Gastroesophageal sphincter (tissue), 4 donors: ENCODE measurements around the gene BIRC6. TPM values are rescaled to one million over a fixed set of nuclear protein-coding genes. Genes with fewer than 3 reads are reported as not detected.

Experiments used
- ATAC-seq: fragments of 150-250 bp; one replicate; pipeline ENCODE4 v1.9.1; 2016; ENCODE audit warnings: mild to moderate bottlenecking, moderate library complexity
- H3K27ac ChIP-seq, 4 donors: fragments of 200-600 bp; sonication (generic) in 3 of 4; 1 replicate in 3 of 4; 2 replicates in 1 of 4; pipeline ENCODE4 v1.5.1; 2016 to 2019
- H3K27me3 ChIP-seq: fragments of 200-600 bp; sonication (generic); one replicate; pipeline ENCODE4 v1.5.1; 2019
- H3K36me3 ChIP-seq, 2 donors: fragments of 200-600 bp; sonication (generic); one replicate each; pipeline ENCODE4 v1.5.1; 2019; ENCODE audit warnings: control low read depth in 1 of 2
- H3K4me1 ChIP-seq, 3 donors: fragments of 200-600 bp; sonication (generic); 1 replicate in 2 of 3; 2 replicates in 1 of 3; pipeline ENCODE4 v1.5.1; 2016 to 2019; ENCODE audit warnings: control low read depth in 2 of 3
- H3K4me3 ChIP-seq, 2 donors: fragments of 200-600 bp; sonication (generic); one replicate each; pipeline ENCODE4 v1.5.1; 2019; ENCODE audit warnings: mild to moderate bottlenecking in 1 of 2, moderate library complexity in 1 of 2
- H3K9me3 ChIP-seq, 3 donors: fragments of 200-600 bp; sonication (generic); one replicate each; pipeline ENCODE4 v1.5.1; 2017 to 2019; ENCODE audit warnings: control low read depth in 2 of 3
- CTCF ChIP-seq, 4 experiments: fragments of 200-600 bp in 2 of 4; fragments of 450-650 bp in 2 of 4; sonication (generic) in 1 of 4; IDR thresholded peaks; one replicate each; pipeline ENCODE4 v1.5.1; 2017 to 2019; ENCODE audit warnings: antibody characterized with exemption in 4 of 4, mild to moderate bottlenecking in 2 of 4, moderate library complexity in 2 of 4
- EP300 ChIP-seq: sonication (generic); formaldehyde crosslinking; IDR thresholded peaks from one replicate; pipeline ENCODE4 v1.6.1; 2017; ENCODE audit warnings: antibody characterized with exemption, mild to moderate bottlenecking
- POLR2A ChIP-seq, 2 donors: fragments of 450-650 bp; IDR thresholded peaks; one replicate each; pipeline ENCODE4 v1.6.1; 2017; ENCODE audit warnings: antibody characterized with exemption in 2 of 2, mild to moderate bottlenecking in 2 of 2, moderate library complexity in 1 of 2
- POLR2AphosphoS5 ChIP-seq: sonication (generic); formaldehyde crosslinking; IDR thresholded peaks from one replicate; pipeline ENCODE4 v1.6.1; 2017; ENCODE audit warnings: antibody characterized with exemption
- WGBS, 2 donors: methylation state at CpG; one replicate each; pipeline ENCODE4 v1.1.5; 2018; ENCODE audit warnings: low coverage in 1 of 2; 5-methylcytosine and 5-hydroxymethylcytosine counted together
- total RNA-seq, 4 donors: library from RNA; depleted of rRNA; stranded (reverse); fragments of >200 nt; gene quantifications; one replicate each; pipeline ENCODE4 v1.1.0, GENCODE V29; 2016

Gene BIRC6
- total RNA-seq, 4 donors from 2014 or later: 69.5 to 168 (median 92.7) TPM

- H3K9me3 ChIP-seq: no peaks in the 10 kb centered on the region
- no peak for TF ChIP-seq POLR2A (IDR thresholded peaks at IDR 0.05)
- TF ChIP-seq CTCF (IDR thresholded peaks at IDR 0.05): no peak
- no peak for TF ChIP-seq POLR2AphosphoS5
- no peak for TF ChIP-seq EP300
- no peaks in the 10 kb centered on the region for H3K27me3 ChIP-seq
- H3K4me3 ChIP-seq: no peak overlapping the region
- H3K36me3 ChIP-seq: peaks cover 0 to 80% of the 10 kb centered on the region in 2 donors
- peaks cover 0 to 12% (median 0%) of the 10 kb centered on the region in 3 donors for H3K4me1 ChIP-seq
- no peak for ATAC-seq
- 100% methylated on average over 1 of the region's 1 CpG; no CpG with 5 or more reads in 1 of the 2 donors for WGBS, 2 donors
- no peak overlapping the region for H3K27ac ChIP-seq
Measured at GRCh38 chr2:32383858-32384257, 27.0 kb downstream of the BIRC6 start.

- Histone ChIP-seq H3K9me3 (no peaks in the 10 kb centered on the region), H3K27ac (no peak overlapping the region), H3K4me1 (peaks cover 0 to 5% (median 0%) of the 10 kb centered on the region in 3 donors), H3K36me3 (peaks cover 0 to 86% of the 10 kb centered on the region in 2 donors), H3K4me3 (no peak overlapping the region), H3K27me3 (no peaks in the 10 kb centered on the region)
- 84 to 86% methylated on average over 3 to 4 of the region's 4 CpGs for WGBS, 2 donors
- ATAC-seq: no peak
- no peak for TF ChIP-seq POLR2AphosphoS5
- no peak for TF ChIP-seq CTCF (IDR thresholded peaks at IDR 0.05)
- TF ChIP-seq EP300: no peak
- TF ChIP-seq POLR2A (IDR thresholded peaks at IDR 0.05): no peak
Measured at GRCh38 chr2:32384529-32384928, 27.7 kb downstream of the BIRC6 start.

GRCh38 chr2:32386739-32387138 is 29.9 kb downstream of the BIRC6 start:
- WGBS, 2 donors: 96 to 100% methylated on average over 2 of the region's 2 CpGs
- H3K36me3 ChIP-seq: peaks cover 0 to 91% of the 10 kb centered on the region in 2 donors

GRCh38 chr2:32399221-32399620 is 42.4 kb downstream of the BIRC6 start:
- ATAC-seq: no peak
- Histone ChIP-seq H3K36me3 (peaks cover 0 to 78% of the 10 kb centered on the region in 2 donors), H3K4me3 (no peak overlapping the region), H3K27ac (no peak overlapping the region), H3K9me3 (no peaks in the 10 kb centered on the region), H3K27me3 (no peaks in the 10 kb centered on the region), H3K4me1 (no peaks in the 10 kb centered on the region)
- TF ChIP-seq EP300 (no peak), POLR2A (IDR thresholded peaks at IDR 0.05) (no peak)
- WGBS, 2 donors: 75% methylated on average over 4 of the region's 5 CpGs; no CpG with 5 or more reads in 1 of the 2 donors

More at GRCh38 chr2:32386739-32387138, 29.9 kb downstream of the BIRC6 start:
- Histone ChIP-seq H3K4me3 (no peak overlapping the region), H3K27me3 (no peaks in the 10 kb centered on the region), H3K9me3 (no peaks in the 10 kb centered on the region), H3K4me1 (peaks cover 0 to 5% (median 0%) of the 10 kb centered on the region in 3 donors), H3K27ac (no peak overlapping the region)
- no peak for TF ChIP-seq EP300
- no peak for TF ChIP-seq POLR2AphosphoS5
- TF ChIP-seq CTCF (IDR thresholded peaks at IDR 0.05): no peak
- no peak for TF ChIP-seq POLR2A (IDR thresholded peaks at IDR 0.05)
- ATAC-seq: no peak

- peaks cover 0 to 78% of the 10 kb centered on the region in 2 donors for H3K36me3 ChIP-seq
Measured at GRCh38 chr2:32402091-32402490, 45.3 kb downstream of the BIRC6 start.

More at GRCh38 chr2:32402091-32402490, 45.3 kb downstream of the BIRC6 start:
- Histone ChIP-seq H3K27me3 (no peaks in the 10 kb centered on the region), H3K4me1 (no peaks in the 10 kb centered on the region), H3K4me3 (no peak overlapping the region), H3K27ac (no peak overlapping the region), H3K9me3 (no peaks in the 10 kb centered on the region)
- TF ChIP-seq CTCF (IDR thresholded peaks at IDR 0.05): no peak
- no peak for TF ChIP-seq POLR2A (IDR thresholded peaks at IDR 0.05)
- no peak for TF ChIP-seq EP300
- no peak for TF ChIP-seq POLR2AphosphoS5
- no peak for ATAC-seq
